GM06990 (cell line): ENCODE measurements around the gene GDF15.
"Not testable (repeated sequence)": the region's sequence is repeated elsewhere in the genome, so short reads cannot be mapped to it uniquely, and the experiment has no call there.

ENCODE experiments used
- DNase-seq: peaks from one replicate; pipeline ENCODE4 v3.0.0-alpha.2; 2011; ENCODE audit not compliant: insufficient read length; ENCODE audit errors: extremely low read depth
- H3K27me3 ChIP-seq: replicated peaks from 2 replicates; pipeline ENCODE4 v1.6.0; 2011; ENCODE audit warnings: low read length; ENCODE audit not compliant: control insufficient read depth, insufficient read depth
- H3K36me3 ChIP-seq: 2 replicates; pipeline ENCODE4 v1.5.1; 2011; ENCODE audit warnings: low read length; ENCODE audit not compliant: control insufficient read depth, insufficient read depth
- H3K4me3 ChIP-seq: replicated peaks from 2 replicates; pipeline ENCODE4 v1.5.1; 2011; ENCODE audit warnings: low read depth, mild to moderate bottlenecking, control low read depth, low read length
- CTCF ChIP-seq: IDR thresholded peaks from 2 replicates; pipeline ENCODE4 v1.5.1; 2011; ENCODE audit warnings: low read length, control low read depth, mild to moderate bottlenecking, inconsistent platforms; ENCODE audit not compliant: insufficient read depth, poor library complexity, severe bottlenecking

Gene GDF15

GRCh38 chr19:18349524-18350128 lies 36.3 kb upstream of the GDF15 start:
- no peaks in the 10 kb centered on the region; the same call in 1 of the 2 replicates for H3K36me3 ChIP-seq
- no peaks in the 10 kb centered on the region for H3K27me3 ChIP-seq
- H3K4me3 ChIP-seq: no peak overlapping the region
- DNase-seq: no peak
- TF ChIP-seq CTCF: peak; percentile 74

GRCh38 chr19:18350490-18350889 lies 35.5 kb upstream of the GDF15 start:
- no peak for TF ChIP-seq CTCF
- Histone ChIP-seq H3K27me3 (no peaks in the 10 kb centered on the region), H3K36me3 (no peaks in the 10 kb centered on the region; the same call in 1 of the 2 replicates), H3K4me3 (no peak overlapping the region)
- no peak for DNase-seq

- Histone ChIP-seq H3K4me3 (no peak overlapping the region), H3K36me3 (peaks cover 6% of the 10 kb centered on the region), H3K27me3 (no peaks in the 10 kb centered on the region)
- TF ChIP-seq CTCF: no peak
- DNase-seq: no peak
These were observed 34.4 kb upstream of the GDF15 start for GRCh38 chr19:18351544-18351943.

- no peak for DNase-seq
- Histone ChIP-seq H3K36me3 (peaks cover 16% of the 10 kb centered on the region), H3K27me3 (no peaks in the 10 kb centered on the region), H3K4me3 (no peak overlapping the region)
- TF ChIP-seq CTCF: no peak
These were observed 32.5 kb upstream of the GDF15 start for GRCh38 chr19:18353378-18354005.

- H3K27me3 ChIP-seq, DNase-seq, H3K4me3 ChIP-seq: not testable (repeated sequence)
- peaks cover 20% of the 10 kb centered on the region for H3K36me3 ChIP-seq
These were observed 31.2 kb upstream of the GDF15 start for GRCh38 chr19:18354743-18355142.

- Histone ChIP-seq H3K4me3 (no peak overlapping the region), H3K27me3 (no peaks in the 10 kb centered on the region), H3K36me3 (peaks cover 21% of the 10 kb centered on the region)
- TF ChIP-seq CTCF: no peak
- DNase-seq: no peak
These were observed 28.9 kb upstream of the GDF15 start for GRCh38 chr19:18357041-18357440.
